Thoracic aorta (tissue), 2 donors: ENCODE data around the gene YBX3. TPM values are rescaled to one million over a fixed set of nuclear protein-coding genes. Genes with fewer than 3 reads are reported as not detected.

Experiments used
- ATAC-seq: fragments of 150-250 bp; one replicate; pipeline ENCODE4 v1.8.0; 2017; ENCODE audit warnings: low read depth; ENCODE audit not compliant: insufficient number of reproducible peaks, low FRiP score
- DNase-seq: peaks from one replicate; pipeline ENCODE4 v3.0.0-alpha.2; 2020; ENCODE audit warnings: low spot score
- H3K27ac ChIP-seq, 2 donors: fragments of 200-600 bp; sonication (generic); 1 replicate in 1 of 2; 2 replicates in 1 of 2; pipeline ENCODE4 v1.5.1; 2016; ENCODE audit warnings: mild to moderate bottlenecking in 2 of 2, moderate library complexity in 2 of 2
- H3K27me3 ChIP-seq: fragments of 200-600 bp; sonication (generic); replicated peaks from 2 replicates; pipeline ENCODE4 v1.6.0; 2016; ENCODE audit warnings: mild to moderate bottlenecking; ENCODE audit not compliant: insufficient read depth
- H3K36me3 ChIP-seq: fragments of 200-600 bp; sonication (generic); one replicate; pipeline ENCODE4 v1.5.1; 2016
- H3K4me1 ChIP-seq, 2 donors: fragments of 200-600 bp; sonication (generic); 1 replicate in 1 of 2; 2 replicates in 1 of 2; pipeline versions ENCODE4 v1.5.1 to v1.6.0; 2016; ENCODE audit warnings: low read depth in 2 of 2, mild to moderate bottlenecking in 1 of 2; ENCODE audit not compliant: control insufficient read depth in 1 of 2
- H3K4me3 ChIP-seq: fragments of 200-600 bp; sonication (generic); 2 replicates; pipeline ENCODE4 v1.5.1; 2016; ENCODE audit warnings: mild to moderate bottlenecking
- H3K9me3 ChIP-seq: fragments of 200-600 bp; sonication (generic); 2 replicates; pipeline ENCODE4 v1.5.1; 2016
- CTCF ChIP-seq: fragments of 200-600 bp; sonication (generic); IDR thresholded peaks from one replicate; pipeline ENCODE4 v1.5.1; 2019; ENCODE audit warnings: antibody characterized with exemption
- total RNA-seq, 2 donors: library from RNA; depleted of rRNA; stranded (reverse); fragments of >200 nt; gene quantifications; one replicate each; pipeline versions ENCODE4 v1.1.0 to v1.2.3, GENCODE V29; 2016

Gene YBX3
- total RNA-seq, 2 donors from 2014 or later = 238 to 630 TPM

- H3K36me3 ChIP-seq = no peaks in the 10 kb centered on the region
- no peaks in the 10 kb centered on the region for H3K4me1 ChIP-seq
- ATAC-seq (no peak), DNase-seq (no peak)
- no peak overlapping the region for H3K4me3 ChIP-seq
- no peak for TF ChIP-seq CTCF
- no peaks in the 10 kb centered on the region for H3K27me3 ChIP-seq
- H3K9me3 ChIP-seq = no peaks in the 10 kb centered on the region
- H3K27ac ChIP-seq = no peak overlapping the region
Observed at GRCh38 chr12:10739157-10740118, 16.3 kb upstream of the YBX3 start.

- H3K4me1 ChIP-seq = no peaks in the 10 kb centered on the region
- H3K27ac ChIP-seq = no peak overlapping the region
- H3K27me3 ChIP-seq = no peaks in the 10 kb centered on the region
- no peaks in the 10 kb centered on the region for H3K36me3 ChIP-seq
- H3K4me3 ChIP-seq = no peak overlapping the region
- H3K9me3 ChIP-seq = no peaks in the 10 kb centered on the region
- no peak for DNase-seq
- TF ChIP-seq CTCF = no peak
- ATAC-seq = no peak
Observed at GRCh38 chr12:10737249-10737648, 14.1 kb upstream of the YBX3 start.

GRCh38 chr12:10736463-10736862 is 13.3 kb upstream of the YBX3 start:
- H3K9me3 ChIP-seq = no peaks in the 10 kb centered on the region
- H3K27ac ChIP-seq = no peak overlapping the region
- no peak for TF ChIP-seq CTCF
- H3K4me3 ChIP-seq = no peak overlapping the region
- DNase-seq (no peak), ATAC-seq (no peak)
- H3K36me3 ChIP-seq = no peaks in the 10 kb centered on the region
- H3K27me3 ChIP-seq = no peaks in the 10 kb centered on the region
- no peaks in the 10 kb centered on the region for H3K4me1 ChIP-seq

GRCh38 chr12:10735428-10735827 is 12.3 kb upstream of the YBX3 start:
- no peak for ATAC-seq
- H3K27ac ChIP-seq = no peak overlapping the region

More at GRCh38 chr12:10735428-10735827, 12.3 kb upstream of the YBX3 start:
- no peak overlapping the region for H3K4me3 ChIP-seq
- no peaks in the 10 kb centered on the region for H3K4me1 ChIP-seq
- no peaks in the 10 kb centered on the region for H3K36me3 ChIP-seq
- TF ChIP-seq CTCF = no peak
- no peaks in the 10 kb centered on the region for H3K9me3 ChIP-seq
- no peaks in the 10 kb centered on the region for H3K27me3 ChIP-seq
- no peak for DNase-seq
